Smooth muscle cell (in vitro differentiated cells): Measurements from ENCODE around the gene ACO2. TPM values are rescaled to one million over a fixed set of nuclear protein-coding genes. Genes with fewer than 3 reads are reported as not detected.
A peak's percentile ranks its signal among the peaks of the same experiment; 100 is the strongest.

Experiments
- DNase-seq: peaks from one replicate; lab custom pipeline; 2025; ENCODE audit not compliant: unreplicated experiment; lab: John Stamatoyannopoulos, UW
- H2AFZ ChIP-seq: fragments of 200-600 bp; sonication (generic); 2 replicates; pipeline ENCODE4 v1.6.0; 2016; ENCODE audit warnings: antibody characterized with exemption, low read depth, mild to moderate bottlenecking
- H3F3A ChIP-seq: fragments of 200-600 bp; sonication (generic); 2 replicates; pipeline ENCODE4 v1.6.0; 2017; ENCODE audit warnings: antibody characterized with exemption, low read depth
- H3K27ac ChIP-seq: fragments of 200-600 bp; sonication (generic); 2 replicates; pipeline ENCODE4 v1.5.1; 2016; ENCODE audit warnings: low read depth, mild to moderate bottlenecking
- H3K27me3 ChIP-seq: fragments of 200-600 bp; sonication (generic); 2 replicates; pipeline ENCODE4 v1.6.1; 2016; ENCODE audit warnings: low read depth, mild to moderate bottlenecking
- H3K36me3 ChIP-seq: fragments of 200-600 bp; sonication (generic); 2 replicates; pipeline ENCODE4 v1.5.1; 2016; ENCODE audit warnings: low read depth
- H3K4me1 ChIP-seq: fragments of 200-600 bp; sonication (generic); 2 replicates; pipeline ENCODE4 v1.5.1; 2016; ENCODE audit warnings: low read depth
- H3K4me2 ChIP-seq: fragments of 200-600 bp; sonication (generic); 2 replicates; pipeline ENCODE4 v1.6.0; 2016; ENCODE audit warnings: mild to moderate bottlenecking
- H3K4me3 ChIP-seq: fragments of 200-600 bp; sonication (generic); 2 replicates; pipeline ENCODE4 v1.5.1; 2016; ENCODE audit warnings: mild to moderate bottlenecking
- H3K79me2 ChIP-seq: fragments of 200-600 bp; sonication (generic); 2 replicates; pipeline ENCODE4 v1.6.0; 2016; ENCODE audit warnings: low read depth, mild to moderate bottlenecking
- H3K9ac ChIP-seq: fragments of 200-600 bp; sonication (generic); 2 replicates; pipeline ENCODE4 v1.6.0; 2016; ENCODE audit warnings: low read depth
- H3K9me3 ChIP-seq: fragments of 200-600 bp; sonication (generic); replicated peaks from 2 replicates; pipeline ENCODE4 v1.5.1; 2016; ENCODE audit warnings: low read depth
- H4K20me1 ChIP-seq: fragments of 200-600 bp; sonication (generic); 2 replicates; pipeline ENCODE4 v1.6.0; 2016; ENCODE audit warnings: low read depth
- WGBS: methylation state at CpG from one replicate; pipeline ENCODE4 v1.1.7; 2016; ENCODE audit warnings: low lambda C conversion rate; 5-methylcytosine and 5-hydroxymethylcytosine counted together
- polyA plus RNA-seq: library from polyadenylated mRNA; unstranded; fragments of >200 nt; fragmentation: Nextera tagmentation; extraction: Ambion mirVana; gene quantifications from 2 replicates; pipeline ENCODE4 v1.2.1, GENCODE V29; 2016
- total RNA-seq: library from RNA; depleted of rRNA; stranded (reverse); fragments of >200 nt; gene quantifications from 2 replicates; pipeline ENCODE4 v1.2.3, GENCODE V29; 2014
- TF ChIP-seq, protein P1 (sequence below): fragments of 200-600 bp; sonication (generic); IDR thresholded peaks from 2 replicates; pipeline ENCODE4 v1.5.1; 2017; ENCODE audit warnings: borderline replicate concordance, mild to moderate bottlenecking, antibody characterized with exemption; ENCODE audit not compliant: insufficient read depth, poor library complexity, severe bottlenecking

Gene ACO2
- total and polyA plus RNA-seq, 2 experiments from 2014 or later: 33.0 to 72.1 TPM

DNA sequence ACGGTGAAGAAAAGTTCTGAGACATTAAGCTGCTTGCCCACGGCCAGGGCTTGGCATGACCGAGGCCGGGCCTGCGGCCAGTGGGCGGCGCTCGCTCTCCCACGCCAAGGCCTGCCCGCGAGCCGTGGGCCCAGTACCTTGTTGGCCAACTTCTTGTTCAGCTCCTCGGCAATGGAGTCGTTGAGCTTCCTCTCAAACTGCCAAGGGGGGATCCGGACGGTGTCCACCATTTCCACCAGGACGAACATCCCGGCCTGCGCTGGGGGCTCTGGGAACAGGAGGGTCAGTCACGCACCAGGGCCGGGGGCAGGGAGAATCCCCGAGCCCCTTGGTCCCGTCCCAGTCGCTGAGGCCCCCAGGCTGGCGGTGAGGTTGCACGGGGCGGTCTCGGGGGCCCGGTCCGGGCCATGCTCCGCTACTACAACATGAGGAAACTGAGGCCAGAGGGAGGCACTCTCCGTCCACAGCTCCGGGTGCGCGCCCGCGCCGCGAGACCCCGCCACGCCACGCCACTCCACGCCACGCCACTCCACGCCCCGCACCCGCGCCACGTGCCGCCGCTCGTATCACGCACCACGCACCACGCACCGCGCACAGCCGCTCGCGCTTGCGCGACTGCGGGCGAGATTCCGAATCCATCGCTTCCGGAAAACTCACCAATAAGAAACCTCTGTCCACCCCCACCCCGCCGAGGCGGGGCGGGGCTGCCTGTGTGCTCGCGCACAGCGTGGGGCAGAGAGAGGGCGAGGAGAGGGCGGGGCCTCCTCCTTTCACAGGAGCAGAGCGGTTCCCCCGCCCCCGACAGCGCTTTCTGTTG, 75.1 kb downstream of the ACO2 start, which contains the start of gene POLR3H:
TSS of gene POLR3H (minus strand) at position 617 of the 817 bp plus-strand sequence. CDS start at position 248, 369 bp downstream.
- Histone ChIP-seq H3K4me1 (peaks cover 14% of the 10 kb centered on the region), H3K4me2 (peak within 1 kb of the TSS; percentile 97), H3K27me3 (no peaks in the 10 kb centered on the region), H3K27ac (peak within 1 kb of the TSS; percentile 80), H2AFZ (peak within 1 kb of the TSS; percentile 68), H3K4me3 (peak within 1 kb of the TSS; percentile 77), H3K36me3 (no peaks in the 10 kb centered on the region), H3K79me2 (peaks cover 27% of the 10 kb centered on the region), H3K9me3 (no peaks in the 10 kb centered on the region), H3K9ac (peak within 1 kb of the TSS; percentile 71), H3F3A (peaks cover 4% of the 10 kb centered on the region), H4K20me1 (peaks cover 25% of the 10 kb centered on the region)
- TF ChIP-seq, protein P1, sequence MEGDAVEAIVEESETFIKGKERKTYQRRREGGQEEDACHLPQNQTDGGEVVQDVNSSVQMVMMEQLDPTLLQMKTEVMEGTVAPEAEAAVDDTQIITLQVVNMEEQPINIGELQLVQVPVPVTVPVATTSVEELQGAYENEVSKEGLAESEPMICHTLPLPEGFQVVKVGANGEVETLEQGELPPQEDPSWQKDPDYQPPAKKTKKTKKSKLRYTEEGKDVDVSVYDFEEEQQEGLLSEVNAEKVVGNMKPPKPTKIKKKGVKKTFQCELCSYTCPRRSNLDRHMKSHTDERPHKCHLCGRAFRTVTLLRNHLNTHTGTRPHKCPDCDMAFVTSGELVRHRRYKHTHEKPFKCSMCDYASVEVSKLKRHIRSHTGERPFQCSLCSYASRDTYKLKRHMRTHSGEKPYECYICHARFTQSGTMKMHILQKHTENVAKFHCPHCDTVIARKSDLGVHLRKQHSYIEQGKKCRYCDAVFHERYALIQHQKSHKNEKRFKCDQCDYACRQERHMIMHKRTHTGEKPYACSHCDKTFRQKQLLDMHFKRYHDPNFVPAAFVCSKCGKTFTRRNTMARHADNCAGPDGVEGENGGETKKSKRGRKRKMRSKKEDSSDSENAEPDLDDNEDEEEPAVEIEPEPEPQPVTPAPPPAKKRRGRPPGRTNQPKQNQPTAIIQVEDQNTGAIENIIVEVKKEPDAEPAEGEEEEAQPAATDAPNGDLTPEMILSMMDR: peak; percentile 45
- WGBS: 1% methylated on average over 78 of the region's 80 CpGs
- peak; percentile 91 for DNase-seq

DNA sequence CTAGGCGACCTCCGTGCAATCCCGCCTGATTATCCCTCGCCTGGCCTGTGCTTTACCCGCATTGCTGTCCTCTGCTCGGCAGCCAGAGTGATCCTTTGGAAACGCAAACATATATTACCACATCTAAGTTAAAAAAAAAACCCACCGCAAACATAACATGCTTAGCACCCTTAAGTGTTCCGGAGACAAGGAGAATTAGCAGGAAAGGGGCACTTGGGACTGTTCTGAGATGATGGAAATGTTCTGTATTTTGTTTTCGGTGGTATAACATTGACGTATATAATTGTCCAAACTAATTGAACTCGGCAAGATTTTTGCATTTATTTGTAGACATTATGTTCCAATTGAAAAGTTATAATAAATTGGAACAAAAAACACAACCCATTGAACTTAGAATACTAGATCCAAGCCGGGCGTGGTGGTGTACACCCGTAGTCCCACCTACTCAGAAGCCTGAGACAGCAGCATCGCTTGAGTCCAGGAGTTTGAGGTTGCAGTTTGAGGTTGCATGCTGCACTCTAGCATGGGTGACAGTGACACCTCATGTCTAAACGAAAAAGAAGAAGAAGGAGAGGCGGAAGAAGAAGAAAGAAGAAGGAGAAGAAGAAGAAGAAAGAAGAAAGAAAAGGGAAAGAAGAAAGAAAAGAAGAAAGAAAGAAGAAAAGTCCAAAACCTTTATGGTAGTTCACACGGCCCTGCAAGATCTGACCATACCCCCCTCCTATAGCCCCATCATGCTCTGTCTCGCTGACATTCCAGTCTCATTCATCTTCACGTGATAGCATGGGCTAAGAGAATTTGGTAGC, 76.0 kb downstream of the ACO2 start:
- Histone ChIP-seq H2AFZ (peak overlapping the region; percentile 68), H3K79me2 (peaks cover 27% of the 10 kb centered on the region), H4K20me1 (peaks cover 25% of the 10 kb centered on the region), H3K4me3 (peak overlapping the region; percentile 77), H3K4me1 (peaks cover 14% of the 10 kb centered on the region), H3K4me2 (peak overlapping the region; percentile 97), H3K27ac (peak overlapping the region; percentile 80), H3K27me3 (no peaks in the 10 kb centered on the region), H3K36me3 (no peaks in the 10 kb centered on the region), H3F3A (peaks cover 4% of the 10 kb centered on the region), H3K9ac (peak overlapping the region; percentile 71), H3K9me3 (no peaks in the 10 kb centered on the region)
- WGBS: 42% methylated on average over 21 of the region's 21 CpGs
- DNase-seq: no peak
- TF ChIP-seq, protein P1: no peak

DNA sequence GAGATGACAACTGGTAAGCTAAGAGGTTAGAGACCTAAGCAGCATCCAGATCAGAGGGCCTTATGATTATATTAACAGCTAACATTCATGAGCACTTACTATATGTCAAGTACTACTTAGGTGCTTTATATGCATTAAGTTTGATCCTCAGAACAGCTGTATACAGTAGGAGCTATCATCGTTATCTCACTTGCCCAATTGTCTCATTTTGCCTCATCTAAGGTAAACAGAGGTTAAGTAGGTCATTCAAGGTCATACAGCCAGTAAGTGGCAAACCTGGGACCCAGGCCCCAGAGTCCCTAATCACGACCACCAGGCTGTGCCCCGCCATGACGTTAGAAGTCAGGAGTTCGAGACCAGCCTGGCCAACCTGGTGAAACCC, 79.9 kb downstream of the ACO2 start:
- WGBS: 95% methylated on average over 5 of the region's 5 CpGs
- TF ChIP-seq, protein P1: no peak
- H3K4me2 ChIP-seq: no peak overlapping the region

More for the DNA sequence above, 79.9 kb downstream of the ACO2 start:
- Histone ChIP-seq H3K79me2 (peaks cover 2% of the 10 kb centered on the region), H3K9me3 (no peaks in the 10 kb centered on the region), H3F3A (peaks cover 4% of the 10 kb centered on the region), H3K9ac (no peak overlapping the region), H2AFZ (no peak overlapping the region), H3K4me1 (peaks cover 7% of the 10 kb centered on the region), H3K4me3 (no peak overlapping the region), H3K27ac (no peak overlapping the region), H4K20me1 (no peaks in the 10 kb centered on the region), H3K27me3 (no peaks in the 10 kb centered on the region), H3K36me3 (no peaks in the 10 kb centered on the region)
- no peak for DNase-seq
